ENCODE results near the gene FBXO22. TPM values are rescaled to one million over a fixed set of nuclear protein-coding genes. Genes with fewer than 3 reads are reported as not detected.
"Not testable (repeated sequence)": the region's sequence is repeated elsewhere in the genome, so short reads cannot be mapped to it uniquely, and the experiment has no call there.

Gene FBXO22
- polyA plus RNA-seq, 2 donors, result 6.0 to 12.9 TPM

GRCh38 chr15:75948761-75949296 is 45.2 kb downstream of the FBXO22 start:
- H3K9me3 ChIP-seq (ENCODE audit: control insufficient read depth in 2 of 2, insufficient read depth in 1 of 2, low read depth in 1 of 2, low read length in 1 of 2), result no peaks in the 10 kb centered on the region
- no peaks in the 10 kb centered on the region for H3K36me3 ChIP-seq (ENCODE audit: control insufficient read depth in 2 of 2, insufficient read depth in 2 of 2, low read length in 1 of 2)
- WGBS, 2 donors, result 81 to 82% methylated on average over 8 of the region's 8 CpGs
- no peaks in the 10 kb centered on the region for H3K4me1 ChIP-seq (ENCODE audit: control insufficient read depth in 2 of 2, insufficient read depth in 2 of 2, low read length in 1 of 2)
- no peaks in the 10 kb centered on the region for H3K27me3 ChIP-seq (ENCODE audit: control insufficient read depth in 1 of 2, insufficient read depth in 2 of 2, low read length in 2 of 2)
- H3K27ac ChIP-seq (ENCODE audit: low read depth in 2 of 2, low read length in 1 of 2), result no peak overlapping the region
- H3K4me3 ChIP-seq (ENCODE audit: low read depth in 1 of 2, low read length in 2 of 2), result no peak overlapping the region

GRCh38 chr15:75952525-75952924 is 48.8 kb downstream of the FBXO22 start:
- H3K36me3 ChIP-seq (ENCODE audit: control insufficient read depth in 2 of 2, insufficient read depth in 2 of 2, low read length in 1 of 2), result no peaks in the 10 kb centered on the region
- no peaks in the 10 kb centered on the region for H3K4me1 ChIP-seq (ENCODE audit: control insufficient read depth in 2 of 2, insufficient read depth in 2 of 2, low read length in 1 of 2)
- H3K27ac ChIP-seq (ENCODE audit: low read depth in 2 of 2, low read length in 1 of 2), result no peak overlapping the region
- no peaks in the 10 kb centered on the region for H3K27me3 ChIP-seq (ENCODE audit: control insufficient read depth in 1 of 2, insufficient read depth in 2 of 2, low read length in 2 of 2)
- H3K9me3 ChIP-seq (ENCODE audit: control insufficient read depth in 2 of 2, insufficient read depth in 1 of 2, low read depth in 1 of 2, low read length in 1 of 2), result no peaks in the 10 kb centered on the region
- no peak overlapping the region for H3K4me3 ChIP-seq (ENCODE audit: low read depth in 1 of 2, low read length in 2 of 2)
- 82 to 87% methylated on average over 4 of the region's 4 CpGs for WGBS, 2 donors

GRCh38 chr15:75955720-75956119 is 52.0 kb downstream of the FBXO22 start:
- Histone ChIP-seq H3K27ac (ENCODE audit: low read depth in 2 of 2, low read length in 1 of 2) (no peak overlapping the region), H3K4me3 (ENCODE audit: low read depth in 1 of 2, low read length in 2 of 2) (no peak overlapping the region), H3K27me3 (ENCODE audit: control insufficient read depth in 1 of 2, insufficient read depth in 2 of 2, low read length in 2 of 2) (peaks cover 0 to 3% of the 10 kb centered on the region in 2 donors), H3K9me3 (ENCODE audit: control insufficient read depth in 2 of 2, insufficient read depth in 1 of 2, low read depth in 1 of 2, low read length in 1 of 2) (peaks cover 0 to 2% of the 10 kb centered on the region in 2 donors), H3K4me1 (ENCODE audit: control insufficient read depth in 2 of 2, insufficient read depth in 2 of 2, low read length in 1 of 2) (no peaks in the 10 kb centered on the region), H3K36me3 (ENCODE audit: control insufficient read depth in 2 of 2, insufficient read depth in 2 of 2, low read length in 1 of 2) (no peaks in the 10 kb centered on the region)
- 73 to 76% methylated on average over 1 of the region's 1 CpG for WGBS, 2 donors

GRCh38 chr15:75961331-75961730 is 57.7 kb downstream of the FBXO22 start:
- Histone ChIP-seq H3K4me1 (ENCODE audit: control insufficient read depth in 2 of 2, insufficient read depth in 2 of 2, low read length in 1 of 2) (no peaks in the 10 kb centered on the region), H3K4me3 (ENCODE audit: low read depth in 1 of 2, low read length in 2 of 2) (no peak overlapping the region), H3K27me3 (ENCODE audit: control insufficient read depth in 1 of 2, insufficient read depth in 2 of 2, low read length in 2 of 2) (peaks cover 0 to 3% of the 10 kb centered on the region in 2 donors), H3K9me3 (ENCODE audit: control insufficient read depth in 2 of 2, insufficient read depth in 1 of 2, low read depth in 1 of 2, low read length in 1 of 2) (peaks cover 0 to 2% of the 10 kb centered on the region in 2 donors), H3K36me3 (ENCODE audit: control insufficient read depth in 2 of 2, insufficient read depth in 2 of 2, low read length in 1 of 2) (no peaks in the 10 kb centered on the region), H3K27ac (ENCODE audit: low read depth in 2 of 2, low read length in 1 of 2) (no peak overlapping the region)
- 87 to 98% methylated on average over 1 of the region's 1 CpG for WGBS, 2 donors

- Histone ChIP-seq H3K9me3 (ENCODE audit: control insufficient read depth in 2 of 2, insufficient read depth in 1 of 2, low read depth in 1 of 2, low read length in 1 of 2) (no peaks in the 10 kb centered on the region), H3K4me3 (ENCODE audit: low read depth in 1 of 2, low read length in 2 of 2) (no peak overlapping the region), H3K4me1 (ENCODE audit: control insufficient read depth in 2 of 2, insufficient read depth in 2 of 2, low read length in 1 of 2) (no peaks in the 10 kb centered on the region), H3K27me3 (ENCODE audit: control insufficient read depth in 1 of 2, insufficient read depth in 2 of 2, low read length in 2 of 2) (no peaks in the 10 kb centered on the region), H3K36me3 (ENCODE audit: control insufficient read depth in 2 of 2, insufficient read depth in 2 of 2, low read length in 1 of 2) (no peaks in the 10 kb centered on the region), H3K27ac (ENCODE audit: low read depth in 2 of 2, low read length in 1 of 2) (no peak overlapping the region)
- WGBS, 2 donors, result 43 to 53% methylated on average over 2 of the region's 2 CpGs
Observed at GRCh38 chr15:75966073-75966472, 62.4 kb downstream of the FBXO22 start.

- not testable (repeated sequence) for H3K4me1 ChIP-seq (ENCODE audit: control insufficient read depth in 2 of 2, insufficient read depth in 2 of 2, low read length in 1 of 2); H3K36me3 ChIP-seq (ENCODE audit: control insufficient read depth in 2 of 2, insufficient read depth in 2 of 2, low read length in 1 of 2); H3K27me3 ChIP-seq (ENCODE audit: control insufficient read depth in 1 of 2, insufficient read depth in 2 of 2, low read length in 2 of 2); H3K27ac ChIP-seq (ENCODE audit: low read depth in 2 of 2, low read length in 1 of 2); H3K9me3 ChIP-seq (ENCODE audit: control insufficient read depth in 2 of 2, insufficient read depth in 1 of 2, low read depth in 1 of 2, low read length in 1 of 2); H3K4me3 ChIP-seq (ENCODE audit: low read depth in 1 of 2, low read length in 2 of 2)
- WGBS, 2 donors, result 87 to 92% methylated on average over 3 of the region's 3 CpGs
Observed at GRCh38 chr15:75976766-75977165, 73.1 kb downstream of the FBXO22 start.

- no peaks in the 10 kb centered on the region for H3K27me3 ChIP-seq (ENCODE audit: control insufficient read depth in 1 of 2, insufficient read depth in 2 of 2, low read length in 2 of 2)
- 47 to 56% methylated on average over 2 of the region's 2 CpGs for WGBS, 2 donors
- H3K9me3 ChIP-seq (ENCODE audit: control insufficient read depth in 2 of 2, insufficient read depth in 1 of 2, low read depth in 1 of 2, low read length in 1 of 2), result no peaks in the 10 kb centered on the region
- H3K27ac ChIP-seq (ENCODE audit: low read depth in 2 of 2, low read length in 1 of 2), result no peak overlapping the region
- H3K4me1 ChIP-seq (ENCODE audit: control insufficient read depth in 2 of 2, insufficient read depth in 2 of 2, low read length in 1 of 2), result no peaks in the 10 kb centered on the region
- H3K4me3 ChIP-seq (ENCODE audit: low read depth in 1 of 2, low read length in 2 of 2), result no peak overlapping the region
- no peaks in the 10 kb centered on the region for H3K36me3 ChIP-seq (ENCODE audit: control insufficient read depth in 2 of 2, insufficient read depth in 2 of 2, low read length in 1 of 2)
Observed at GRCh38 chr15:75981149-75981815, 77.6 kb downstream of the FBXO22 start.

GRCh38 chr15:75982468-75982867 is 78.8 kb downstream of the FBXO22 start:
- 78 to 79% methylated on average over 2 of the region's 2 CpGs for WGBS, 2 donors

GRCh38 chr15:75984706-75985105 is 81.0 kb downstream of the FBXO22 start:
- H3K27ac ChIP-seq (ENCODE audit: low read depth in 2 of 2, low read length in 1 of 2); H3K4me3 ChIP-seq (ENCODE audit: low read depth in 1 of 2, low read length in 2 of 2); H3K4me1 ChIP-seq (ENCODE audit: control insufficient read depth in 2 of 2, insufficient read depth in 2 of 2, low read length in 1 of 2); H3K9me3 ChIP-seq (ENCODE audit: control insufficient read depth in 2 of 2, insufficient read depth in 1 of 2, low read depth in 1 of 2, low read length in 1 of 2); H3K27me3 ChIP-seq (ENCODE audit: control insufficient read depth in 1 of 2, insufficient read depth in 2 of 2, low read length in 2 of 2); H3K36me3 ChIP-seq (ENCODE audit: control insufficient read depth in 2 of 2, insufficient read depth in 2 of 2, low read length in 1 of 2): not testable (repeated sequence)
- 90% methylated on average over 3 of the region's 3 CpGs for WGBS, 2 donors

More at GRCh38 chr15:75982468-75982867, 78.8 kb downstream of the FBXO22 start:
- Histone ChIP-seq H3K9me3 (ENCODE audit: control insufficient read depth in 2 of 2, insufficient read depth in 1 of 2, low read depth in 1 of 2, low read length in 1 of 2) (no peaks in the 10 kb centered on the region), H3K36me3 (ENCODE audit: control insufficient read depth in 2 of 2, insufficient read depth in 2 of 2, low read length in 1 of 2) (no peaks in the 10 kb centered on the region), H3K4me3 (ENCODE audit: low read depth in 1 of 2, low read length in 2 of 2) (no peak overlapping the region), H3K27me3 (ENCODE audit: control insufficient read depth in 1 of 2, insufficient read depth in 2 of 2, low read length in 2 of 2) (no peaks in the 10 kb centered on the region), H3K27ac (ENCODE audit: low read depth in 2 of 2, low read length in 1 of 2) (no peak overlapping the region), H3K4me1 (ENCODE audit: control insufficient read depth in 2 of 2, insufficient read depth in 2 of 2, low read length in 1 of 2) (no peaks in the 10 kb centered on the region)

GRCh38 chr15:75985971-75986370 is 82.3 kb downstream of the FBXO22 start:
- H3K4me3 ChIP-seq (ENCODE audit: low read depth in 1 of 2, low read length in 2 of 2), result no peak overlapping the region
- no peak overlapping the region for H3K27ac ChIP-seq (ENCODE audit: low read depth in 2 of 2, low read length in 1 of 2)
- H3K9me3 ChIP-seq (ENCODE audit: control insufficient read depth in 2 of 2, insufficient read depth in 1 of 2, low read depth in 1 of 2, low read length in 1 of 2), result no peaks in the 10 kb centered on the region
- H3K4me1 ChIP-seq (ENCODE audit: control insufficient read depth in 2 of 2, insufficient read depth in 2 of 2, low read length in 1 of 2), result no peaks in the 10 kb centered on the region
- no peaks in the 10 kb centered on the region for H3K27me3 ChIP-seq (ENCODE audit: control insufficient read depth in 1 of 2, insufficient read depth in 2 of 2, low read length in 2 of 2)
- WGBS, 2 donors, result 63 to 74% methylated on average over 1 of the region's 1 CpG
- no peaks in the 10 kb centered on the region for H3K36me3 ChIP-seq (ENCODE audit: control insufficient read depth in 2 of 2, insufficient read depth in 2 of 2, low read length in 1 of 2)
